Measurements from ENCODE around the gene PPARGC1A.

DNA sequence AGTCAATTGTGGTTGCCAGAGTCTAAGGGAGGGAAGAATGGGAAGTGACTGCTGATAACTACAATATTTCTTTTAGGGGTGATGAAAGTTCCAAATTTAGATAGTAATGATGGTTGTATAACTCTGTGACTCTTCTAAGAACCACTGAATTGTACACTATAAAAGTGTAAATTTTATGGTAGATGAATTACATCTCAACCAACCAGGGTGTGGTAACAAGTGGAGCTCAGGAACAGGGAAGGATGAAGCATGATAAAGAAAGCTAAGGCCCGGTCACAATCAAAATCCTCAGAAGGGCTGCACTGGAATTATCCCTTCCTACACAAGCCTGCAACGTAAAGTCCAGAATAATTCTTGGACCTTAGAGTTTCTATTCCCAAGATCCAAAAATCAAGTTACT, 143.2 kb downstream of the PPARGC1A start:
- TF ChIP-seq, protein P1, sequence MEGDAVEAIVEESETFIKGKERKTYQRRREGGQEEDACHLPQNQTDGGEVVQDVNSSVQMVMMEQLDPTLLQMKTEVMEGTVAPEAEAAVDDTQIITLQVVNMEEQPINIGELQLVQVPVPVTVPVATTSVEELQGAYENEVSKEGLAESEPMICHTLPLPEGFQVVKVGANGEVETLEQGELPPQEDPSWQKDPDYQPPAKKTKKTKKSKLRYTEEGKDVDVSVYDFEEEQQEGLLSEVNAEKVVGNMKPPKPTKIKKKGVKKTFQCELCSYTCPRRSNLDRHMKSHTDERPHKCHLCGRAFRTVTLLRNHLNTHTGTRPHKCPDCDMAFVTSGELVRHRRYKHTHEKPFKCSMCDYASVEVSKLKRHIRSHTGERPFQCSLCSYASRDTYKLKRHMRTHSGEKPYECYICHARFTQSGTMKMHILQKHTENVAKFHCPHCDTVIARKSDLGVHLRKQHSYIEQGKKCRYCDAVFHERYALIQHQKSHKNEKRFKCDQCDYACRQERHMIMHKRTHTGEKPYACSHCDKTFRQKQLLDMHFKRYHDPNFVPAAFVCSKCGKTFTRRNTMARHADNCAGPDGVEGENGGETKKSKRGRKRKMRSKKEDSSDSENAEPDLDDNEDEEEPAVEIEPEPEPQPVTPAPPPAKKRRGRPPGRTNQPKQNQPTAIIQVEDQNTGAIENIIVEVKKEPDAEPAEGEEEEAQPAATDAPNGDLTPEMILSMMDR (conservative IDR thresholded peaks at IDR 0.05 in 1 of 2, IDR thresholded peaks at IDR 0.05 in 1 of 2; ENCODE audit: extremely low read depth in 1 of 2, insufficient read depth in 1 of 2, low read depth in 1 of 2, low read length in 2 of 2) = no peak
- TF ChIP-seq EZH2 (IDR thresholded peaks at IDR 0.05; ENCODE audit: borderline replicate concordance, low read length) = no peak

Measured in mammary epithelial cell (primary cell).